Naive thymus-derived CD4-positive, alpha-beta T cell (primary cell): ENCODE measurements around the gene TM4SF18. TPM values are rescaled to one million over a fixed set of nuclear protein-coding genes. Genes with fewer than 3 reads are reported as not detected.
A peak's percentile ranks its signal among the peaks of the same experiment; 100 is the strongest.

Experiments used
- ATAC-seq: fragments of 150-1000 bp; cut with Tn5 transposase; 2 replicates; pipeline ENCODE4 v1.10.0; 2021; ENCODE audit warnings: mild to moderate bottlenecking, moderate library complexity
- CTCF ChIA-PET: fragments of 350-600 bp; sonication (Branson Sonifier 250); formaldehyde crosslinking; loops from one replicate; lab custom pipeline; 2021; ENCODE audit warnings: antibody characterized with exemption; lab: Charles Lee
- POLR2A ChIA-PET: fragments of 350-600 bp; sonication (Branson Sonifier 250); formaldehyde crosslinking; loops from one replicate; lab custom pipeline; 2021; ENCODE audit warnings: antibody characterized with exemption, inconsistent platforms; lab: Charles Lee
- DNase-seq, 9 donors: peaks; one replicate each; pipeline versions ENCODE4 v3.0.0 to v3.0.0-alpha.2; 2020 to 2022; ENCODE audit warnings: mixed read lengths in 1 of 9
- H3K27ac ChIP-seq: one replicate; pipeline ENCODE4 v1.7.0; 2013; ENCODE audit warnings: mild to moderate bottlenecking, low read depth, low read length, moderate library complexity
- H3K27me3 ChIP-seq, 2 donors: one replicate each; pipeline ENCODE4 v1.7.0; 2013; ENCODE audit warnings: low read length in 2 of 2, mild to moderate bottlenecking in 2 of 2, moderate library complexity in 2 of 2; ENCODE audit not compliant: control insufficient read depth in 2 of 2, insufficient read depth in 2 of 2
- H3K36me3 ChIP-seq, 3 experiments: 1 replicate in 2 of 3; 2 replicates in 1 of 3; pipeline ENCODE4 v1.7.0; 2013; ENCODE audit warnings: low read length in 3 of 3, mild to moderate bottlenecking in 3 of 3, moderate library complexity in 1 of 3; ENCODE audit not compliant: insufficient read depth in 3 of 3, control insufficient read depth in 2 of 3
- H3K4me1 ChIP-seq, 2 donors: one replicate each; pipeline ENCODE4 v1.7.0; 2013; ENCODE audit warnings: low read length in 2 of 2, mild to moderate bottlenecking in 2 of 2, moderate library complexity in 1 of 2; ENCODE audit not compliant: control insufficient read depth in 2 of 2, insufficient read depth in 2 of 2
- H3K4me3 ChIP-seq: 2 replicates; pipeline ENCODE4 v1.7.0; 2013; ENCODE audit warnings: mild to moderate bottlenecking, low read length
- H3K9me3 ChIP-seq, 3 experiments: 1 replicate in 2 of 3; 2 replicates in 1 of 3; pipeline ENCODE4 v1.7.0; 2013; ENCODE audit warnings: low read length in 3 of 3; ENCODE audit not compliant: control insufficient read depth in 2 of 3
- H3K27ac Mint-ChIP-seq, 9 donors: one replicate each; pipeline ENCODE4 v1.8.0; 2020 to 2022; ENCODE audit warnings: mixed read lengths in 9 of 9, mild to moderate bottlenecking in 8 of 9, moderate library complexity in 5 of 9, inconsistent platforms in 2 of 9
- H3K27me3 Mint-ChIP-seq, 5 donors: one replicate each; pipeline ENCODE4 v1.8.0; 2021 to 2022; ENCODE audit warnings: mixed read lengths in 5 of 5, mild to moderate bottlenecking in 1 of 5
- H3K36me3 Mint-ChIP-seq, 5 donors: one replicate each; pipeline ENCODE4 v1.8.0; 2020 to 2022; ENCODE audit warnings: mixed read lengths in 5 of 5, mild to moderate bottlenecking in 3 of 5, inconsistent platforms in 1 of 5
- H3K4me1 Mint-ChIP-seq, 7 donors: one replicate each; pipeline ENCODE4 v1.8.0; 2020 to 2022; ENCODE audit warnings: mixed read lengths in 7 of 7, mild to moderate bottlenecking in 3 of 7, inconsistent platforms in 1 of 7
- H3K4me3 Mint-ChIP-seq, 10 donors: one replicate each; pipeline ENCODE4 v1.8.0; 2020 to 2022; ENCODE audit warnings: mild to moderate bottlenecking in 10 of 10, mixed read lengths in 10 of 10, moderate library complexity in 6 of 10, inconsistent platforms in 2 of 10
- H3K9me3 Mint-ChIP-seq, 11 donors: one replicate each; pipeline ENCODE4 v1.8.0; 2020 to 2022; ENCODE audit warnings: mixed read lengths in 11 of 11, mild to moderate bottlenecking in 4 of 11, inconsistent platforms in 1 of 11, moderate library complexity in 1 of 11
- intact Hi-C, 2 donors: fragments of 100-400 bp; cut with micrococcal nuclease; formaldehyde crosslinking; loops; one replicate each; pipeline ENCODE4 v1.15.1; 2023
- polyA plus RNA-seq, 2 donors: library from polyadenylated mRNA; unstranded; fragments of 300-500 nt; fragmentation: Illumina TruSeq; gene quantifications; one replicate each; pipeline ENCODE4 v1.2.3, GENCODE V29; 2021
- total RNA-seq, 6 experiments: library from RNA in 5 of 6; stranded (reverse) in 5 of 6; gene quantifications; 1 replicate in 5 of 6; 2 replicates in 1 of 6; pipeline ENCODE4 v1.2.3 and lab custom pipeline; 2021 to 2026

The TM4SF18 gene
- total and polyA plus RNA-seq, 7 experiments from 2014 or later = not detected

- H3K4me3 ChIP-seq = no peak overlapping the region
- CTCF ChIA-PET = no interaction called here
- intact Hi-C loops = loop anchor here in 1 of 2 donors (10.0 kb wide), 1 partner anchor 128 kb away; no protein-coding TSS in a partner anchor
- ATAC-seq = no peak
- H3K36me3 Mint-ChIP-seq = no peaks in the 10 kb centered on the region
- no peaks in the 10 kb centered on the region for H3K36me3 ChIP-seq
- H3K9me3 Mint-ChIP-seq = peaks cover 0 to 2% (median 0%) of the 10 kb centered on the region in 11 donors
- DNase-seq = no peak
- no peak overlapping the region for H3K4me3 Mint-ChIP-seq
- no peak overlapping the region for H3K27ac ChIP-seq
- peaks cover 19 to 29% (median 22%) of the 10 kb centered on the region in 5 donors for H3K27me3 Mint-ChIP-seq
- no peaks in the 10 kb centered on the region for H3K4me1 Mint-ChIP-seq
- H3K27me3 ChIP-seq = no peaks in the 10 kb centered on the region
- POLR2A ChIA-PET = interaction anchor here (0.6 kb wide), 1 partner anchor 9 kb away, joined by 3 read pairs; no protein-coding TSS in a partner anchor
- no peaks in the 10 kb centered on the region for H3K9me3 ChIP-seq
- H3K4me1 ChIP-seq = no peaks in the 10 kb centered on the region
- no peak overlapping the region for H3K27ac Mint-ChIP-seq
These were observed 23.2 kb upstream of the TM4SF18 start for GRCh38 chr3:149356630-149357029.

- ChIA-PET POLR2A (no interaction called here), CTCF (no interaction called here)
- ATAC-seq (no peak), DNase-seq (no peak)
- Mint-ChIP-seq H3K36me3 (no peaks in the 10 kb centered on the region), H3K9me3 (peaks cover 0 to 2% (median 0%) of the 10 kb centered on the region in 11 donors), H3K4me3 (no peak overlapping the region), H3K27ac (no peak overlapping the region), H3K4me1 (no peaks in the 10 kb centered on the region), H3K27me3 (peaks cover 18 to 30% (median 23%) of the 10 kb centered on the region in 5 donors)
- H3K36me3 ChIP-seq = no peaks in the 10 kb centered on the region
- no peak overlapping the region for H3K4me3 ChIP-seq
- H3K9me3 ChIP-seq = no peaks in the 10 kb centered on the region
- intact Hi-C loops = loop anchor here in 1 of 2 donors (10.0 kb wide), 1 partner anchor 129 kb away; no protein-coding TSS in a partner anchor
- no peaks in the 10 kb centered on the region for H3K27me3 ChIP-seq
- no peak overlapping the region for H3K27ac ChIP-seq
- no peaks in the 10 kb centered on the region for H3K4me1 ChIP-seq
These were observed 22.7 kb upstream of the TM4SF18 start for GRCh38 chr3:149356044-149356592.

GRCh38 chr3:149353581-149354184 is 20.2 kb upstream of the TM4SF18 start:
- intact Hi-C loops = loop anchor here in 1 of 2 donors (5.0 to 10.0 kb wide), 2 partner anchors 131 to 231 kb away; no protein-coding TSS in a partner anchor
- Histone ChIP-seq H3K9me3 (no peaks in the 10 kb centered on the region), H3K4me3 (no peak overlapping the region), H3K27me3 (no peaks in the 10 kb centered on the region), H3K4me1 (no peaks in the 10 kb centered on the region), H3K27ac (no peak overlapping the region), H3K36me3 (no peaks in the 10 kb centered on the region)
- peaks cover 0 to 2% (median 0%) of the 10 kb centered on the region in 11 donors for H3K9me3 Mint-ChIP-seq
- H3K27ac Mint-ChIP-seq = no peak overlapping the region
- POLR2A ChIA-PET = no interaction called here
- ATAC-seq (no peak), DNase-seq (no peak)
- peaks cover 22 to 35% (median 26%) of the 10 kb centered on the region in 5 donors for H3K27me3 Mint-ChIP-seq
- H3K4me3 Mint-ChIP-seq = no peak overlapping the region
- CTCF ChIA-PET = no interaction called here
- H3K36me3 Mint-ChIP-seq = no peaks in the 10 kb centered on the region
- no peaks in the 10 kb centered on the region for H3K4me1 Mint-ChIP-seq

- H3K9me3 ChIP-seq = no peaks in the 10 kb centered on the region
- no peaks in the 10 kb centered on the region for H3K4me1 ChIP-seq
- Mint-ChIP-seq H3K4me3 (no peak overlapping the region), H3K9me3 (peaks cover 0 to 2% (median 0%) of the 10 kb centered on the region in 11 donors), H3K4me1 (no peaks in the 10 kb centered on the region), H3K27me3 (peaks cover 22 to 33% (median 29%) of the 10 kb centered on the region in 5 donors), H3K27ac (no peak overlapping the region), H3K36me3 (no peaks in the 10 kb centered on the region)
- H3K4me3 ChIP-seq = no peak overlapping the region
- ChIA-PET POLR2A (no interaction called here), CTCF (no interaction called here)
- intact Hi-C loops = loop anchor here in 1 of 2 donors (5.0 to 10.0 kb wide), 2 partner anchors 132 to 230 kb away; no protein-coding TSS in a partner anchor
- ATAC-seq (peak; percentile 83), DNase-seq (peak in 3 of 9 donors; percentile 3 to 28 (median 4))
- no peaks in the 10 kb centered on the region for H3K27me3 ChIP-seq
- no peaks in the 10 kb centered on the region for H3K36me3 ChIP-seq
- H3K27ac ChIP-seq = no peak overlapping the region
These were observed 19.1 kb upstream of the TM4SF18 start for GRCh38 chr3:149352556-149352955.

GRCh38 chr3:149343951-149344350 is 10.5 kb upstream of the TM4SF18 start:
- Mint-ChIP-seq H3K4me3 (no peak overlapping the region), H3K27me3 (peaks cover 25 to 47% (median 41%) of the 10 kb centered on the region in 5 donors), H3K36me3 (no peaks in the 10 kb centered on the region), H3K4me1 (peaks cover 0 to 3% (median 0%) of the 10 kb centered on the region in 7 donors), H3K9me3 (peaks cover 0 to 3% (median 0%) of the 10 kb centered on the region in 11 donors), H3K27ac (no peak overlapping the region)
- intact Hi-C loops = no loop called here
- Histone ChIP-seq H3K9me3 (no peaks in the 10 kb centered on the region), H3K4me3 (no peak overlapping the region), H3K4me1 (no peaks in the 10 kb centered on the region), H3K27ac (no peak overlapping the region), H3K36me3 (no peaks in the 10 kb centered on the region), H3K27me3 (no peaks in the 10 kb centered on the region)
- ATAC-seq (no peak), DNase-seq (peak in 1 of 9 donors; percentile 3)
- POLR2A ChIA-PET = no interaction called here
- CTCF ChIA-PET = no interaction called here

GRCh38 chr3:149342413-149343380 is 9.3 kb upstream of the TM4SF18 start:
- H3K36me3 Mint-ChIP-seq = no peaks in the 10 kb centered on the region
- CTCF ChIA-PET = no interaction called here
- Histone ChIP-seq H3K27me3 (no peaks in the 10 kb centered on the region), H3K27ac (no peak overlapping the region), H3K4me1 (no peaks in the 10 kb centered on the region), H3K4me3 (no peak overlapping the region), H3K36me3 (no peaks in the 10 kb centered on the region), H3K9me3 (no peaks in the 10 kb centered on the region)
- H3K4me1 Mint-ChIP-seq = peaks cover 0 to 3% (median 0%) of the 10 kb centered on the region in 7 donors
- H3K27ac Mint-ChIP-seq = no peak overlapping the region
- peaks cover 23 to 40% (median 34%) of the 10 kb centered on the region in 5 donors for H3K27me3 Mint-ChIP-seq
- peak; percentile 76 for ATAC-seq
- POLR2A ChIA-PET = no interaction called here
- H3K4me3 Mint-ChIP-seq = no peak overlapping the region
- intact Hi-C loops = no loop called here
- no peak for DNase-seq
- H3K9me3 Mint-ChIP-seq = peaks cover 0 to 3% (median 0%) of the 10 kb centered on the region in 11 donors
